Measurements from ENCODE around the gene GJC2.
"Not testable (repeated sequence)": the region's sequence is repeated elsewhere in the genome, so short reads cannot be mapped to it uniquely, and the experiment has no call there.

Gene GJC2

DNA sequence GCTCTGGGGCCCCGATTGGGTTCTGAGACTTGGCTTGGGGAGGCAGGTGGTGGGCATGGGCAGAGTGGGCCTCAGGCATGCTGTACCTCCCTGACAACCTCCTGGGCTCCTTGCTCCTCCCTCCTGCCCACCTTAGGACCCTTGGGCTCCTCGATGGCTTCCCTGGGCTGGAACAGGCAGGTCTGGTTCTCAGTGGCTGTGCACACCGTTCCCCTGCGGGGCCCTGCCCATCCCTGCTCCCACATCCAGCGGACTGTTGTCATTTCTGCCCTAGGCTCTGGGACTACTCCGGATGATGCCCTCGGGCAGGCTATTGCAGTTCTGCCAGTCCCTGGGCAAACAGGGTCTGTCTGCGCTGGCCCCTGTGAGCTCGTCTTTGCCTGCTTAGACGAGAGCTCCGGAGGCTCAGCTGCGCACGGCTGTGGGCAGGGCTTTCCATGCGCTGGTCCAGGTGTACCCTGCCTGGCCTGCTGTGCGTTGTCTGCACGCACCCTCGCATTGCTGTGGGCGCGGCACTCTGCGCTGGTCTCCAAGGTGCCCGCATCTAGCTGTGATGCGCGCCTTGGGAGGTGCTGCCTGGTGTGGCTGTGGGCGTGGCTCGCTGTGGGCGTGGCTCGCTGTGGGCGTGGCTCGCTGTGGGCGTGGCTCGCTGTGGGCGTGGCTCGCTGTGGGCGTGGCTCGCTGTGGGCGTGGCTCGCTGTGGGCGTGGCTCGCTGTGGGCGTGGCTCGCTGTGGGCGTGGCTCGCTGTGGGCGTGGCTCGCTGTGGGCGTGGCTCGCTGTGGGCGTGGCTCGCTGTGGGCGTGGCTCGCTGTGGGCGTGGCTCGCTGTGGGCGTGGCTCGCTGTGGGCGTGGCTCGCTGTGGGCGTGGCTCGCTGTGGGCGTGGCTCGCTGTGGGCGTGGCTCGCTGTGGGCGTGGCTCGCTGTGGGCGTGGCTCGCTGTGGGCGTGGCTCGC, 24.1 kb downstream of the GJC2 start:
- DNase-seq = not testable (repeated sequence)

DNA sequence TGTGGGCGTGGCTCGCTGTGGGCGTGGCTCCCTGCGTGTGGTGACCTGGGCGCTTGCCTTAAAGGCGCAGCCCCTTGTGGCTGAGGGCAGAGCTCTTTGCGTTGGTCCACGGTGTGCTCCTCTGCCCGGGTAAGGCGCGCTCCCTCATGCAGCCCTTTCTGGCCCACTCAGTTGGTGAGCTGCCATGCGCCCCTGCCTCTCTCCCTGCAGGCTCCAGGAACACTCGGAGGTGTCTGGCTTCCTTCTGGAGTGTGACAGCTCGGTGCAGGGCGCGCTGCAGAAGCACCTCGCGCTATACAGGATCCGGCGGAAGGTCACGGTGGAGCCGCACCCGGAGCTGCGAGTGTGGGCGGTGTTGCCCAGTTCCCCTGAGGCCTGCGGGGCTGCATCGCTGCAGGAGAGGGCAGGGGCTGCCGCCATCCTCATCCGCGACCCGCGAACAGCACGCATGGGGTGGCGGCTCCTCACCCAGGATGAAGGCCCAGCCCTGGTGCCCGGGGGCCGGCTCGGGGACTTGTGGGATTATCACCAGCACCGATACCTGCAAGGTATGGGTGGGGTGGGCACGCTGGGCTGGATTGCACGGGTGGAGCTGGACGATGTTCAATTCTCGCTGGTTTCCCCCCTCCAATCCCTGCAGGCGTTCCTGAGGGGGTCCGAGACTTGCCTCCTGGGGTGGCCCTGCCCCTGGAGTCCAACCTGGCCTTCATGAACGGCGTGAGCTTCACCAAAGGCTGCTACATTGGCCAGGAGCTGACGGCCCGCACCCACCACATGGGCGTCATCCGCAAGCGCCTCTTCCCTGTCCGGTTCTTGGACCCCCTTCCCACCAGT, 25.0 kb downstream of the GJC2 start:
- DNase-seq = no peak

DNA sequence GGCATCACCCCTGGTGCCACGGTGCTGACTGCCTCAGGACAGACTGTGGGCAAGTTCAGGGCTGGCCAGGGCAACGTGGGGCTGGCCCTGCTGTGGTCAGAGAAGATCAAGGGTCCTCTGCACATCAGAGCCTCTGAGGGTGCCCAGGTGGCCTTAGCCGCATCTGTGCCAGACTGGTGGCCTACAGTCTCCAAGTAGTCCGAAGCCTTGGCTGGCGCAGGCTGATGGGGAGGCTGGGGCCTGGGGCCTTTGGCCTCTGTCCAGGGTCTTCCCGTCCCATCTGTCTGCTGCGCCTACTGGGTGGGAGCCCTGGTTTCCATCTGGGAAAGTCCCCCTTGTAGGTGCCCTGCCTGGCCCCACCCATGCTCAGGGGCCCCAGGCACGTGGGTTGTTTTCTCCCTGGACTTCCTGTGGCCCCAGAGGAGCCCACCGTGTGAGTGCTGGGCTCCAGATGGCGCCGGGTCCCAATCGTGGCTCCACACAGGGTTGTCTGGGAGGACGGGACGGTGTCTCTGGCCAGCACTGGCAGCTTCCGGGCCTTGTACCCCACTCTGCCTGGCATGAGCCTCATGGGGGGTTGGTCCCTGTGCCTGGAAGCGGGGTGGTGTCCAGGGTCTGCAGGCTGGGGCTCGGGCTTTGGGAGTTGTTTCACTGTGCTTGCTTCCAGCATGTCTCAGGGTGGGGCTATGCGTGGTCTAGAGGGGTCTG, 25.7 kb downstream of the GJC2 start:
- DNase-seq = no peak

DNA sequence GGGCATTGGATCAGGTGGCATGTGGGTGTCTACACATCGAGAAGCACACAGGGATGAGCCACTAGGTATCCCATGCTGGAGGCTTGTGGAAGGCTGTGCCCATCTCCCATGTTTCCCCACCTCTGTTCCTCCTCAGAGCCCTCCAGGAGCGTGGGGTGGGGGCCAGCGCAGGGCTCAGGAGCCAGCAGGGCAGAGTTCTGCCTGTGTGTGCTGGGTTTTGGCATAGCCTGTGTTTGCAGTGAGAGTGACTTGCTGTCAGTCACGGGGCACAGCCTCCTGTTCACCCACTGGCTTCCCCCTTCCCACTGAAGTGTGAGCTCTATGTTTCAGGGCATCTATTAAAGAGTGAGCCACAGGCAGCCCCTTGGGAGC, 26.3 kb downstream of the GJC2 start:
- no peak for DNase-seq

DNA sequence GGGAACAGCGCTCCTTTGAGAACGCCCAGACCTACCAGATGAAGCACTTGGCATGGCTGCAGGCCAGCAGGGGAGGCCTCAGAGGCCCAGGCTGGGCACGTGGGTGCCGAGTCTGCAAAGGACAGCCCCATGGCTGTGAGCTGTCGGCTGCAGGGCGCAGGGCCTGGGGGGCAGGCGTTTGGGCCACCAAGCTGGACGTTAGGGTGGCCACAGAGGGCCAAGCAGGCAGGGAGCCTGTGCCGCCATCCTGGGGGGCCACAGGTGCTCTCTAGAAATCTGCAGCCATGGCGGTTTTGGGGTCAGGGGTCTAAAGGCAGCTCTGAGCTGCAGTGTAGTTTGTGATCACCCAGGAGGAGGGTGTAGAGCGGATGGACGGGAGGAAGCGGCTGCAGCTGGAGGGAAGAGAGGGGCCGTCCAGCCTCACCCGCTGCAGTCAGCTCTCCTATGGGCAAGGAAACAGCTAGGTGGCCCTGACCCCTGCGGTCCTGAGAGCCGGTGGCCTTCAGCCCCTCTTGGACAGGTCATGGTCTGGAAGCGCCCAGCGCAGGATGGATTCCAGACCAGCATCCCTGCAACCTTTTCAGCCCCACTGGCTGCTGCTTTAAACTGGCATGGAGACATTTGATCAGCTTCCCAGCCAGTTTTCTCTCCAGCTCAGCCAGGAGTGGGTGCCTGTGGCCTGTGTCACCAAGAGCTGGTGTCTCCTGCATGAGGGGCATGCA, 26.9 kb downstream of the GJC2 start:
- no peak for DNase-seq

DNA sequence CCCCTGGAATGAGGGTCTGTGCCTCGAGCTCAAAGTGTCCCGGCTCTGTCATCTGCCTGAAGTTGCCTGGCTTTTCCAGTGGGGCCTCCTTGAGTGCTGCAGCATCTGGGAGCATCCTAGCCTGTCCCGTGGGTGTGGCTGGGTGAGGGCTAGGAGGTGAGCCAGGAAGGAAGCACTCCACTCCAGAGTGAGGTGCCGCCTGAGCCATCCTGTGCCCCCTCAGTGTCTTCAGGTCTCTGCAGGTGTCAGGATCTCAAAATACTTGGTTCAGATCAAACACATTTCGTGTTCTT, 27.4 kb downstream of the GJC2 start:
- DNase-seq = no peak

DNA sequence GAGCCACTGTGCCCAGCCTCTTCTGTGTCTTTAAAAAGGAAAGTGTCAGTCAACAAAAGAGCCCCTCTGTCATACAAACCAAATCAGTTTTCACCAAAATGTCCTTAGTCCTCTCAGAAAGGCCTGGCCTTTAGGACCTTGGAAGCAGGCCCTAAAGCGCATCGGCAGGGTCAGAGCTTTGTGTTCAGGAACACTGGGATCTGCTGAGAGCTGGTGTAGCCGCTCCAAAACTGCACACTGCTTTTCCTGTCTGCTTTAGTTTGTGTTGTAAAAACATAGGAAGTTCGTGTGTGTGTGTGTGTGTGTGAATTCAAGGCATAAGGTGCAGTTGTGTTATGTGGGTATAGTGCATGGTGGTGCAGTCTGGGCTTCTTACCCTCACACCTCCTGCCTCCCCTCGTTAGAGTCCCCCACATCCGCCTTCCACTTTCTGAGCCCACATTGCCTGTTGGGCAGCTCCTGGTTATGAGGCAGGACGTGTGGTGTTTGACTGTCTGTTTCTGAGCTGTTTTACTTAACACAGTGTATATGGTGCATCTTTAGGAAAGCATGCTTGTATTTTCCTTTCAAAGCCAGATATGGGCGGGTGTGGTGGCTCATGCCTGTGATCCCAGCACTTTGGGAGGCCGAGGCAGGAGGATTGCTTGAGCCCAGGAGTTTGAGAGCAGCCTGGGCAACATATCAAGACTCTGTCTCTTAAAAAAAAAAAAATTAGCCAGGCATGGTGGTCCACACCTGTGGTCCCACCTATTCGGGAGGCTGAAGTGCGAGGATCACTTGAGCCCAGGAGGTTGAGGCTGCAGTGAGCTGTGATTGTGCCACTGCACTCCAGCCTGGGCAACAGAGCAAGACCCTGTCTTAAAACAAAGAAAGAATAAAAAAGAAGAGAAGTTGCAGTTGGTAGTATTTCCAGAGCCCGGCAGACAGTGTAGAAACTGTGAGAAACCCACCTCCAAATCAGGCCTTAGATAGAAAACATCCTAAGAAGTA, 28.3 kb downstream of the GJC2 start:
- DNase-seq = no peak

DNA sequence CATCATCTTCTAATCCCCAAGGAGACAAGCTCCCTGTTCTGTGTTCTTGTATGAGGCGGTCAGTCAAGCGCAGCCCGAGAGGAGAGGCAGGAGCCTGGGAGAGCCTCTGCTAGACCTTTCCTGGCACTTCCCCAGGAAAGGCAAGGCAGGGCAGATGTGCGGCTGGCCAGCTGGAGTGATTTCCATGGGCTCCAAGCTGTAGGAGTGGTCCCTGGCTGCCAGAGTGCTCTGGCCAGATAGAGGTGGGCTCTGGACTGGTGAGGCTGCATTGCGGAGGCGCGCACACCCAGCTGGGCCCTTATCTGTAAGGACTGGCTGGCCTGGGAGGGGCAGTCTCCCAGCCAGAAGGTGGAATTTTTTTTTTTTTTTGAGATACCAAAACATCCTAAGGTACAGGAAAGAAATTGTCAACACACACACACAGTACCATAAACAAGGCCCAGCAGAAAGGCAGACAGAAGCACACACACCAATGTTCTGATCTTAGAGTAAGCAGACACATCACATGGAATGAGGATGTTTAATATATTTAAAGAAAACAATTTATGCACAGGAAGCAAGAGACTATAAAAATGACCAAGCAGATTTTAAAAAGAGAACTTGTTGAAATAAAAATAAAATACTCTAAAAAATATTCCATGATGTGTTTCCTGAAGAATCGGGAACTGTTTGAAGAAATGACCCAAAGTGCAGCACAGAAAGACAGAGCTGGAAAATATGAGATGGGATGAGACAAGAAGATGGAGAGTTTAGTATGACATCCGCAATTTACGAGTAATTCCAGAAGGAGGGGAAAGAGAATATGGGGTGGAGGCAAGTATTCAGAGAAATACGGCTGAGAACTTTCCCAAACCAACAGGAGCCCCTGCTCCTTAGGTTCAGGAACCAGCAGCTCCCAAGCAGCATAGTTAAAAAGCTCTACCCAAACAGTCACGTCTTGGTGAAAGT, 29.3 kb downstream of the GJC2 start:
- DNase-seq = no peak

DNA sequence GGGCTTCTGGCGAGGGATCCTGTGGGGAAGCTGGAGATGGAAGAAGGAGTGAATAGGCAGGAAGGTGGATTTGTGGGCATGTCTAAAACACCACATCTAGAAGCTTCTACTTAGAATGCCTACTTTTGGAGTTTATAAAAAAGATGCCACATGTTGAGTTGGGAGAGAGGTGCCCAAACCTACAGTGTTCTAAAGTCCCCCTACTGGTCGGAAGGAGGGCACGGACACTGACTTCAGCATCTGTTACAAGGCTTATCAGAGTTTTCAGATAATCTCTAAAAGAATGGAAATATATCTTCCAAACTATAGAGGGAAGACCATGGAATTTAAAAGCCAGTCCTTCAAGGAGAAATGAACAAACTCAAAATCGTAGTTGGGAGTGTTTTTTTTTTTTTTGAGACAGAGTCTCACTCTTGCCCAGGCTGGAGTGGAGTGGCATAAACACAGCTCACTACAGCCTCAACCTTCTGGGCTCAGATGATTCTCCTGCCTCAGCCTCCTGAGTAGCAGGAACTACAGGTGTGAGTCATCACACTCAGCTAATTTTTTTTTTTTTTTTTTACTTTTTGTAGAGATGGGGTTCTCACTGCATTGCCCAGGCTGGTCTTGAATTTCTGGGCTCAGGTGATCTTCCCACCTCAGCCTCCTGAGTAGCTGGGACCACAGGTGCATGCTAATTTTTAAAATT, 30.7 kb downstream of the GJC2 start:
- DNase-seq = no peak

DNA sequence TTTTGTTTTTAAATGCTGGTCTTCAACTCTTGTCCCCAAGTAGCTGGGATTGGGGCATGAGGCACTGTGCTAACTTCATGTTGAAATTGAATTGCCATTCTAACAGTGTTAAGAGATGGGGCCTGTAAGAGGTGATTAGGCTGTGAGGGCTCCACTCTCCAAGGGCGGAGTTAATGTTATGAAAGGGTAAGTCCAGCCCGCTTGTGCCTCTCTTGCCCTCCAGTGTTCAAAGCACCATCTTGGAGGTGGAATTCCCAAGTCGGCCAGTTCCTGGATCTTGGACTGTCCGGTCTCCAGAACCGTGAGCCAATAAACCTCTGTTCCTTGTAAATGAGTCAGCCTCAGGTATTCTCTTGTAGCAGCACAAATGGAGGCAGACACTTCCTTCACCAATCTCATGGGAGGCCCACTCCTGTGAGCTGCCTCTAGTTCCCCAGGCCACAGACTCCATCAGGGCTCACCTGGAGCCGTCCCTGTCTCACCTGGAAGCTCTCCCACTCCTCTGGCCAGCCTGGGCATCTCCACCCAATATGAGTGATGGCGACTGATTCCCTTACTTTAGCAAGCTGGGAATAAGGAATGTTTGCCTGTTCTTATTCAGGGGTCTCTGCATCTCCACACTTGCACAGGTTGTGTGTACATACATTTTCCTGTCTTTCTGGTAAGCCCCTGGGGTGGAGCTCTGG, 31.4 kb downstream of the GJC2 start:
- no peak for DNase-seq

DNA sequence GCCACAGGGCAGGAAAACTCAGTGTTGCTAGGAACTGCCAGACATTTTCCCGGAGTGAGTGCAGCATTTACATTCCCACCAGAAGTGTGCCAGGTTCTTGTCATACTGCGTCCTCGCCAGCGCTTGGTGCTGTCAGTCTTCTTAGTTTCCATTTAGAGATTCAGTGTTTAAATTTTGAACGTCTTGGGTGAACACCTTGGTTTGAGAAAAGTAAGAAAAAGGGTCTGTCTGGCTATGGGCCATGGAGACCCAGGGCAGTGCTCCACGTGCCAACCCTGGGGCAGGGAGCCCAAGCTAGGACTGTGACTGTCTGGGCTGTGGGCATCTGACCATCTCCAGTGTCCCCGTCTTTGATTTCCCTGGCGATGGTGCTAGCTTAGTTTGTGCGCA, 31.9 kb downstream of the GJC2 start:
- DNase-seq = no peak

DNA sequence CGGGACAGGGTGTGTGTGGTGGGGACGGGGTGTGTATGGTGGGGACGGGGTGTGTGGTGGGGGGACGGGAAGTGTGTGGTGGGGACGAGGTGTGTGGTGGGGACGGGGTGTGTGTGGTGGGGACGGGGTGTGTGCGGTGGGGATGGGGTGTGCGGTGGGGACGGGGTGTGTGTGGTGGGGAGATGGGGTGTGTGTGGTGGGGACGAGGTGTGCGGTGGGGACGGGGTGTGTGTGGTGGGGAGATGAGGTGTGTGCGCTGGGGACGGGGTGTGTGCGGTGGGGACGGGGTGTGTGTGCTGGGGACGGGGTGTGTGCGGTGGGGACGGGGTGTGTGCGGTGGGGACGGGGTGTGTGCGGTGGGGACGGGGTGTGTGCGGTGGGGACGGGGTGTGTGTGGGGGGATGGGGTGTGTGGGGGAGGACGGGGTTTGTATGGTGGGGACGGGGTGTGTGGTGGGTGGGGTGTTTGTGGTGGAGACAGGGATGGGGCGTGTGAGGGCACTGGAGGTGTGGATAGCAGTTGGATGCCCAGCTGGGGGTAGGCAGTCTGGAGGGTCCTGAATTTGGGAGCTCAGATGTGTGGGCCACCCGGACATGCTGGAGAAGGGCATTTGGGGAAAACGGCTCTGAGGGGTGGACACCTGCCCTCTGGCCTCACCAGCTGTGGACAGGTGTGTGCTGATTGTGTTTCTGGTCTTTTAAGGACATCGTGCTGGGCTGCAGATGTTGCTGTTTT, 32.7 kb downstream of the GJC2 start:
- DNase-seq = no peak

DNA sequence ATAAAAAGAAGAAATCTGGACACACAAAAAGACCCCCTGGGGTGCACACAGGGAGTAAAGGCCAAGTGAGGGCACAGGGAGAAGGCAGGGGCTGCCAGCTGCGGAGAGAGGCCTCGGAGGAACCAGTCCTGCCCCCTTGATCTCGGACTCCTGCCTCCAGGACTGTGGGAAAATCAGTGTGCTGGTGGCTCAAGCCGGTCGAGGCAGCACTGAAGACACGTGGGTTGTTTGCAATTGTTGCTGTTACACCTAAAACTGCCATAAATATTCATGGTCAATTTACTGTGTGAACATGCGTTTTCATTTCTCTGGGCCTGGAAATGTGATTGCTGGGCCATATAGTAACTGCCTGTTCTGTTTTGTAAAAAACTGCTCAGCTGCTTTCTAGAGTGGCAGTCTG, 34.4 kb downstream of the GJC2 start:
- no peak for DNase-seq

DNA sequence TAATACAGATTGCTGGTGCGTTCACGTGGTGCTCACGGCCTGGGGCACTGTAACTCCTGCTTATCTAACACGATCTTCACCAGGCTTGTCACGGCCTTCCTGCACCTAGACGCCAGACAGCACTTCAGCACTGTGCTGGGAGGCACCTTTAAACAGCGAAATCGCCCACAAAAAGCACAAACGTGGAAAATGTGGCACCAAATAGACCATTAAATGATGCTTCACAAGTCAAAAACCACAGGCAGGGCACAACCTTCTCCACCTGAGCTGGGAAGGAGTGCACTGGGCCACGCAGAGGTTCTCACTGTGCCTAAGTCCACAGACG, 35.9 kb downstream of the GJC2 start:
- DNase-seq = no peak

DNA sequence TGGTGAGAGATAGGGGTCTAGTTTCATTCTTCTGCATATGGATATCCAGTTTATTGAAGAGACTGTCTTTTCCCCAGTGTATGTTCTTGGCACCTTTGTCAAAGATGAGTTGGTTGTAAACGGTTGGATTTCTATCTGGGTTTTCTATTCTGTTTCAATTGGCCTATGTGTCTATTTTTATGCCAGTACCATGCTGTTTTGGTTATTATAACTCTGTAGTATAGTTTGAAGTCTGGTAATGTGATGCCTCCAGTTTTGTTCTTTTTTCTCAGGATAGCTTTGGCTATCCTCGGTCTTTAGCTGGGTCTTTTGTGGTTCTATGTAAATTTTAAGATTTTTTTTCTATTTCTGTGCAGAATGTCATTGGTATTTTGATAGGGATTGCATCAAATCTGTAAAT, 38.5 kb downstream of the GJC2 start:
- not testable (repeated sequence) for DNase-seq

DNA sequence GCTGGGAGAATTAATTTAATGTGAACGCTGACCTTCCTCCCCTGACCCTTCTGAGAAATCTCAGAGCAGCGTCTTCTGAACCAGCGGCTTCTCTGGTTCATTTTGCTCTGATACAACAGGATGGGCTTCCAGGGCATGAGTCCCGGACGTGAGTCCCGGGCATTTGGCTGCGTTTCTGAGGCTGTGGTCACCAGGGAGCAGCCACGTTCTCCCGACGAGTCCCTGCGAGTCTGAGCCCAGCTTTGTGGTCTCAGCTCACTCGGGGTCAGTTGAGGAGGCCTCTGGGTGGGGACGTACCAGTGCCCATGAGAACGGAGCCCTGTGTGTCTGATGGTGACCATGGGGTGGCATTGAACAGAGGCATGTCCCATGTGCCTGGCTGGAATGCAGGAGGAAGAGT, 40.5 kb downstream of the GJC2 start:
- no peak for DNase-seq

DNA sequence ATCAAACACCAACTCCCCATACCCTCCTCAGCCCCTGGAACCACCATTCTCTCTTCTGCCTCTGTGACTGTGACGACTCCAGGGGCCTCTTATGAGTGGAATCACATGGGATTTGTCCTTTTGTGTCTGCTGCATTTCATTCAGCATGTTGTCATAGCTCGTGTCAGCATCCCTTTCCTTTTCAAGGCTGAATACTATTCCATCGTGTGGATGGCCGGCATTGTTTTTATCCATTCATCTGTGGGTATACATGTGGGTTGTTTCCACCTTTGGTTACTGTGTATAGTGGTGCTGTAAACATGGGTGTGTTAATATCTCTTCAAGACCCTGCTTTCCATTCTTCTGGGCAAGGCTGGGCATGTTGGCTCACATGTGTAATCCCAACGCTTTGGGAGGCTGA, 41.0 kb downstream of the GJC2 start:
- no peak for DNase-seq

DNA sequence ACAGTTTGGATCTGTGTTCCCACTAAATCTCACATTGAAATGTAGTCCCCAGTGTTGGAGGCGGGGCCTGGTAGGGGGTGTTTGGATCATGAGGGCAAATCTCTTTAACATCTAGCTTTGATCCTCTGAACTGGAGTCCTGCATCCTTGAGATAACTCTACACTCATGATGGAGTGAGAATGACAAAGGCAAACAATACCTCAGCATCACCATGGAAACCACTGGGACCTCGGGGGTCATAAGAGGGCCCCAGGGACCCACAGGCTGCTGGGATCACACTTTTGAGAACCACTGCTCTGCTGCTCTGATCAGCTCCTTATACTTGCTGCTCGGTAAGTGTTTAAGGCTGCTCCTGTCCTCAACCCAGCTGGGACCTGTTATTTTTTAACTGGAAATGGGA, 44.7 kb downstream of the GJC2 start:
- DNase-seq = no peak
